ES-I3 (cell line): ENCODE measurements around the gene PARP2.

Experiments
- H3K36me3 ChIP-seq: 2 replicates; pipeline ENCODE4 v1.6.1; 2013; ENCODE audit warnings: mild to moderate bottlenecking, low read length, control low read depth, moderate library complexity; ENCODE audit not compliant: insufficient read depth
- H3K4me1 ChIP-seq: 2 replicates; pipeline ENCODE4 v1.6.1; 2013; ENCODE audit warnings: mild to moderate bottlenecking, control low read depth, low read length; ENCODE audit not compliant: insufficient read depth
- H3K9ac ChIP-seq: 2 replicates; pipeline ENCODE4 v1.6.1; 2013; ENCODE audit warnings: low read depth, mild to moderate bottlenecking, low read length, moderate library complexity
- H3K9me3 ChIP-seq: 2 replicates; pipeline ENCODE4 v1.6.1; 2013; ENCODE audit warnings: mild to moderate bottlenecking, low read length, moderate library complexity; ENCODE audit not compliant: control insufficient read depth, insufficient read depth

The PARP2 gene, protein sequence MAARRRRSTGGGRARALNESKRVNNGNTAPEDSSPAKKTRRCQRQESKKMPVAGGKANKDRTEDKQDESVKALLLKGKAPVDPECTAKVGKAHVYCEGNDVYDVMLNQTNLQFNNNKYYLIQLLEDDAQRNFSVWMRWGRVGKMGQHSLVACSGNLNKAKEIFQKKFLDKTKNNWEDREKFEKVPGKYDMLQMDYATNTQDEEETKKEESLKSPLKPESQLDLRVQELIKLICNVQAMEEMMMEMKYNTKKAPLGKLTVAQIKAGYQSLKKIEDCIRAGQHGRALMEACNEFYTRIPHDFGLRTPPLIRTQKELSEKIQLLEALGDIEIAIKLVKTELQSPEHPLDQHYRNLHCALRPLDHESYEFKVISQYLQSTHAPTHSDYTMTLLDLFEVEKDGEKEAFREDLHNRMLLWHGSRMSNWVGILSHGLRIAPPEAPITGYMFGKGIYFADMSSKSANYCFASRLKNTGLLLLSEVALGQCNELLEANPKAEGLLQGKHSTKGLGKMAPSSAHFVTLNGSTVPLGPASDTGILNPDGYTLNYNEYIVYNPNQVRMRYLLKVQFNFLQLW

GRCh38 chr14:20343092-20343861 lies at the start of gene PARP2:
PARP2 (plus strand) TSS chr14:20343635; CDS start chr14:20343642, 7 bp downstream.
- Histone ChIP-seq H3K9me3 (no peaks in the 10 kb centered on the region), H3K9ac (peak within 1 kb of the TSS; percentile 99), H3K4me1 (no peaks in the 10 kb centered on the region), H3K36me3 (peaks cover 9% of the 10 kb centered on the region)

DNA sequence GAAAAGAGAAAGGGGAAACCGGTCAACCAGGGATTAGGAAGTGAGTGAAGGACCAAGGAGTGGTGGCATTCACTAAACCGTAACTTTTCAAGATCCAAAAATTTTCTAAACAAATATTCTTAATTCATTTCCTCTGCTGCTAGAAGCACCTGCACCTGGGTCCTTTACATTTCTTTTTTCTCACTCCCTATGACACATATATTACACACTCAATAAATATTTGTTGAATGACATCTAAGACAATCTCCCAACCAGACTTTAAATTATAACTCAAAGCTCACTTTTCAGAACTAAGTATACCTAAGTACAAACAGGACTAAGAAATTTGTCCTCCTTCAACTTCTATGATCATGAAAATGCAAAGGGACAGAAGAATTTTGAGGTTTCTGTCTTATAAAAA lies 48.8 kb upstream of the PARP2 start:
- Histone ChIP-seq H3K36me3 (peaks cover 24% of the 10 kb centered on the region), H3K4me1 (no peaks in the 10 kb centered on the region), H3K9me3 (no peaks in the 10 kb centered on the region), H3K9ac (no peak overlapping the region)

GRCh38 chr14:20295067-20295466 lies 48.4 kb upstream of the PARP2 start:
- no peaks in the 10 kb centered on the region for H3K4me1 ChIP-seq
- H3K9me3 ChIP-seq, result no peaks in the 10 kb centered on the region
- peaks cover 24% of the 10 kb centered on the region for H3K36me3 ChIP-seq
- no peak overlapping the region for H3K9ac ChIP-seq

- no peak overlapping the region for H3K9ac ChIP-seq
These were observed 41.2 kb upstream of the PARP2 start for GRCh38 chr14:20302042-20302755.

DNA sequence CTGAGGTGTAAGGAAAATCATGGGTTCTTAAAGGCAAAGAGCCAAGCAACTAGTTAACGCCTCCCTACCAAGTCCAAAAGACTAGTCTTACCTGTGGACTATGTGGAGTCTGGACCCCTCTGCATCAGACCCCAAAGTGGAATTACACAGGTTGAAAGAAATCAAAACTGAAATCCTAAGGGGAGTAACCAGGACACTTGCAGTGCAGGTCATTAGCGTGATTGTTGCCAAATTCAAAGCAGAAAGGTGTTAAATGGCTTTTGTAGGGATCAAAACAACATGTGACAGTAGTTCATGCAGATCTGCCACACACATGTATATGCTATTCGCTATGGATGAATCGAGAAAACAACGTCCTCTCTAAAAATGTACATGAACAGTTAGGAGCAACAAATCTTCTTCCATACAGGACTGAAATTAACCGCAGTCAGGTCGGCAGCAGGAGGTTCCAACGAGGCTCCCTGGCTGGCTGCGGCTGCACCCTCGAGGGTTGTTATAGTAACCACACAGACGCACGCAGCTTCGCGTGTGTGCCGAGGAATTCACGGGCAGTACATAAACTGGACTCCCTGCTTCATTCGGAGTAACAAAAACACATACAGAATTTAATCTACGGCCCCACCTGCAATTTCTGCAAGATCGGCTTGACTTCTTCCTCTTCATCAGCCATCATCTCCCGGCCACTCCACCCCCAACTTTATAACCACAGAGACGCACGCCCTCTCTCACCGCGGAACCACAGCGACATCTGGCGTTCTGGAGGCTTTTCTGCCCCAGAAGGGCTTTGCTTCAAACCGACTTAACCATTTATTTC lies 38.0 kb upstream of the PARP2 start, which contains the start of gene TTC5:
Gene TTC5 (minus strand): TSS at position 687 of the 814 bp plus-strand sequence. CDS start 14 bp downstream, at position 673.
- Histone ChIP-seq H3K4me1 (0 out of 2 replicates have a peak, but pooled peaks cover 2% of the 10 kb centered on the region), H3K36me3 (no peaks in the 10 kb centered on the region), H3K9me3 (no peaks in the 10 kb centered on the region; the same call in 1 of the 2 replicates), H3K9ac (peak within 1 kb of the TSS; percentile 57)

More at GRCh38 chr14:20302042-20302755, 41.2 kb upstream of the PARP2 start:
- Histone ChIP-seq H3K36me3 (peaks cover 9% of the 10 kb centered on the region), H3K4me1 (0 out of 2 replicates have a peak, but pooled peaks cover 2% of the 10 kb centered on the region), H3K9me3 (no peaks in the 10 kb centered on the region)

GRCh38 chr14:20306079-20306423 lies 37.4 kb upstream of the PARP2 start:
- Histone ChIP-seq H3K4me1 (0 out of 2 replicates have a peak, but pooled peaks cover 2% of the 10 kb centered on the region), H3K9ac (no peak overlapping the region)

GRCh38 chr14:20314026-20314425 lies 29.4 kb upstream of the PARP2 start:
- Histone ChIP-seq H3K9ac (no peak overlapping the region), H3K9me3 (peaks cover 3% of the 10 kb centered on the region; the same call in 1 of the 2 replicates), H3K36me3 (peaks cover 45% of the 10 kb centered on the region), H3K4me1 (no peaks in the 10 kb centered on the region)

More at GRCh38 chr14:20306079-20306423, 37.4 kb upstream of the PARP2 start:
- Histone ChIP-seq H3K9me3 (no peaks in the 10 kb centered on the region; the same call in 1 of the 2 replicates), H3K36me3 (no peaks in the 10 kb centered on the region)

DNA sequence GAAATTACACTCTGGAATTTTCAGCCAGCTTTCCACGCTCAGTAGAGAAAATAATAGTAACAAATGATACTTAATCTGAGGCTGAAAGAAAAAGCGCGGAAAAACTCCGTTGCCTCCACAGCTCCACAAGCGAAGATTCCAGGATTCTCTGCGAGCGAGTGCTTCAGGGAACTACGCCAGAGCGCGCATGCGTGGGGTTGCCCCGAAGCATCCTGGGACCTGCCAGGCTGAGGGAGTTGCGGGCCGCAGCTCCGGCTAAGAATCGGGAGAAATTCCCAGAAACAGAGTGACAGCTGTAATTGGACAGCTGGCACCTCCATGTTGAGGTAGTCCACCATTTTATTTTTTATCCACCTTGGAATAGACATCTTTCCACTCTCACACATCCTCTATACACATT lies 25.7 kb upstream of the PARP2 start:
- peaks cover 47% of the 10 kb centered on the region for H3K36me3 ChIP-seq
- no peak overlapping the region for H3K9ac ChIP-seq
- H3K9me3 ChIP-seq, result peaks cover 3% of the 10 kb centered on the region; the same call in 1 of the 2 replicates
- H3K4me1 ChIP-seq, result no peaks in the 10 kb centered on the region

DNA sequence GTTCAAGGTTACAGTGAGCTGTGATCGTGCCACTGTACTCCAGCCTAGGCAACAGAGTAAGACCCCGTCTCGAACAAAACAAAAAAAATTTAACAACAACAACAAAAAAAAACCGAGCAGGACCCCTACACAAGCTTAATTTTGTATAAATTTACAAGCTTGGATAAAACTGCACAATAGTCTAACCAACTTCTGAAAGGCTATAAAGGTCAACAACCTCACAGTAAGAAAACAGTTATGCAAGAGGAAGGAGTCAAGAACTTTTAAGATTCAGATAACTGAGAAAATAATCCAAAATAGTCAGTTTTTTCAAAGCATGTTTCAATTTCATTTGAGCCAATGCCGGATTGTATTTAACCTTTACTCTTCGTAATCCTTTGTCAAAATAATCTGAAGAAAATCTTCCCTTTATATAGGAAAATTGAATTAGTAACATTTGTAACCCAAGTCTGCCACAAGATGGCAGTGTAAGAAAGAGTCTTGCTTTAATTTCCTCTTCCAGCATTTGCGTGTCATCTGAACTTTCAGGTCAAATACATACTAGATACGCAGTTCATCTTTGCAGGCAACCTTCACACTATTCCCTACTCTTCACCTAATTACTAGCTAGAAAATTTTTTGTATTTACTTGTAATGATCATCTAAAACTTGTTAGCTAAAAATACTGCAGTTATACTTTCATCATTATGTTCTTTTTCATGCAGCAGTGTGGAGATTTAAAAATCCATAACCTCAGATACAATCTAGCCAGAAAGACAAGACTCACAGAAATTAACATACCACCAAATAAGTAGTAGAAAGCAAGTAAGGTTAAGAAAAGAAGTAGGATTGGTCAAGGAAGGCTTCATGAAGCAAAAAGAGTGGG lies 16.2 kb upstream of the PARP2 start:
- Histone ChIP-seq H3K4me1 (peaks cover 12% of the 10 kb centered on the region), H3K9me3 (no peaks in the 10 kb centered on the region), H3K9ac (no peak overlapping the region), H3K36me3 (peaks cover 36% of the 10 kb centered on the region)

DNA sequence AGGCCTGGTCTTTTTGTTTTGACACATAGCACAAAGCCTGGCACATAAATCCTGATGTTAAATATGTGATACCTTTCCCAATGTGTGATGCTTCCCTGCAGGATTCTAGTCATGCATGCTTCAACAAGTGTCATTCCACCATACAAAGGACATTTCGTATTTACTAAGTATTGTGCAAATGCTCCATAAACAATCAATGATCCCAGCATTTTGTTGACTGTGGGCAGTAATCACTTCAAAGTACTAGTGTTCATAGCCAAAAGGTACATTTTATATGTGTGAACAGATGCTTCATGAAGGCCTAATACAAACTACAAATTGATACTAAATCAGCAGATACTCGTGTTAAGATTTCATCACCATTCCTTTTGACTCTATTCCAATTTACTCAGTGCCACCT lies 14.7 kb upstream of the PARP2 start:
- no peaks in the 10 kb centered on the region for H3K9me3 ChIP-seq
- peaks cover 12% of the 10 kb centered on the region for H3K4me1 ChIP-seq
- H3K9ac ChIP-seq, result no peak overlapping the region
- H3K36me3 ChIP-seq, result peaks cover 28% of the 10 kb centered on the region

- Histone ChIP-seq H3K4me1 (peaks cover 12% of the 10 kb centered on the region), H3K36me3 (peaks cover 27% of the 10 kb centered on the region), H3K9me3 (no peaks in the 10 kb centered on the region), H3K9ac (no peak overlapping the region)
These were observed 14.1 kb upstream of the PARP2 start for GRCh38 chr14:20329355-20329754.

DNA sequence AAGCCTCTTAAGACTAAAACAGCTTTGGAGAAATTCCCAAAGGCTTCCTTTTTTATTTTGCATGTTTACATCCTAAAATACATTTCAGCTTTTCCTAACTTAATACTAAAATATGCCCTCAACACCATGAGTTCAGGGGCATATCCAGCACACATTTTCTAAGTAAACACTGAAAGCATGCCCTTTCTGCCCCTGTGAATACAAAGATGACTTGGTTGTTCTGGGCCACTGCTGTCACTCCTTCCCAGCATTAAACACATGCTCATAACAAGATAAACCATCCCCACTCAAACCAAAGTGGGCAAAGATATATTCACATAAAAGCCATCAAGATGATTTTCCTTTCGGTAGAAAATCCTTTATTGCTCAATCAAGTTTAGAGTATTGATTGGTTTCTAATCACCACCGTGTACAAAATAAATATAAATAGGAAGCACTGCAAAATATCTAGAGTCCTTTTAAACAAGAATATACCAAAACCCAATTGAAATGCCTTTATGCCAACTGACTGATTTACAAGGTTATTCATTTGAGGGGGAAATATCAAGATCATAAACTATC lies 12.3 kb upstream of the PARP2 start:
- H3K9ac ChIP-seq, result peak overlapping the region; percentile 43
- H3K36me3 ChIP-seq, result peaks cover 15% of the 10 kb centered on the region
- peaks cover 12% of the 10 kb centered on the region for H3K4me1 ChIP-seq
- no peaks in the 10 kb centered on the region for H3K9me3 ChIP-seq
